Tibial nerve (tissue), 4 donors: ENCODE data around the gene HS2ST1. TPM values are rescaled to one million over a fixed set of nuclear protein-coding genes. Genes with fewer than 3 reads are reported as not detected.
A peak's percentile ranks its signal among the peaks of the same experiment; 100 is the strongest.

Source experiments
- DNase-seq, 2 donors: peaks; one replicate each; pipeline ENCODE4 v3.0.0-alpha.2; 2019; ENCODE audit warnings: low spot score in 2 of 2
- H3K27ac ChIP-seq, 4 donors: fragments of 200-600 bp; sonication (generic) in 3 of 4; one replicate each; pipeline ENCODE4 v1.5.1; 2017 to 2019; ENCODE audit warnings: mild to moderate bottlenecking in 1 of 4
- H3K27me3 ChIP-seq, 2 donors: fragments of 200-600 bp; sonication (generic) in 1 of 2; one replicate each; pipeline versions ENCODE4 v1.5.1 to v1.6.0; 2017 to 2019
- H3K36me3 ChIP-seq, 3 donors: fragments of 200-600 bp; sonication (generic); one replicate each; pipeline ENCODE4 v1.5.1; 2018 to 2019
- H3K4me1 ChIP-seq, 4 donors: fragments of 200-600 bp; sonication (generic) in 3 of 4; one replicate each; pipeline ENCODE4 v1.5.1; 2017 to 2019
- H3K4me3 ChIP-seq, 4 donors: fragments of 200-600 bp; sonication (generic) in 3 of 4; one replicate each; pipeline ENCODE4 v1.5.1; 2017 to 2019; ENCODE audit warnings: mild to moderate bottlenecking in 1 of 4, moderate library complexity in 1 of 4
- H3K9me3 ChIP-seq, 4 donors: fragments of 200-600 bp; sonication (generic) in 3 of 4; one replicate each; pipeline ENCODE4 v1.5.1; 2017 to 2019
- CTCF ChIP-seq, 5 experiments: fragments of 200-600 bp in 3 of 5; fragments of 450-650 bp in 2 of 5; sonication (generic) in 3 of 5; IDR thresholded peaks; one replicate each; pipeline ENCODE4 v1.5.1; 2016 to 2019; ENCODE audit warnings: antibody characterized with exemption in 5 of 5, mild to moderate bottlenecking in 3 of 5, moderate library complexity in 2 of 5
- EP300 ChIP-seq, 2 donors: sonication (generic); formaldehyde crosslinking; IDR thresholded peaks; one replicate each; pipeline ENCODE4 v1.6.1; 2017; ENCODE audit warnings: antibody characterized with exemption in 2 of 2, mild to moderate bottlenecking in 1 of 2
- POLR2A ChIP-seq, 2 donors: fragments of 450-650 bp; IDR thresholded peaks; one replicate each; pipeline ENCODE4 v1.6.1; 2017; ENCODE audit warnings: antibody characterized with exemption in 2 of 2, mild to moderate bottlenecking in 2 of 2, moderate library complexity in 2 of 2
- WGBS, 2 donors: methylation state at CpG; one replicate each; pipeline ENCODE4 v1.1.5; 2018; 5-methylcytosine and 5-hydroxymethylcytosine counted together
- total RNA-seq, 4 donors: library from RNA; depleted of rRNA; stranded (reverse); fragments of >200 nt; gene quantifications; one replicate each; pipeline ENCODE4 v1.1.0, GENCODE V29; 2016

The HS2ST1 gene
- total RNA-seq, 4 donors from 2014 or later, result 10.3 to 12.9 (median 11.2) TPM

GRCh38 chr1:87111659-87112371 lies 197.4 kb downstream of the HS2ST1 start:
- TF ChIP-seq EP300 (IDR thresholded peaks at IDR 0.05) (no peak), POLR2A (IDR thresholded peaks at IDR 0.05) (no peak), CTCF (IDR thresholded peaks at IDR 0.05) (no peak)
- H3K4me3 ChIP-seq, result no peak overlapping the region
- DNase-seq, result no peak
- peak overlapping the region in 1 of 4 donors; percentile 6 for H3K27ac ChIP-seq
- no peaks in the 10 kb centered on the region for H3K27me3 ChIP-seq
- H3K4me1 ChIP-seq, result peaks cover 0 to 14% (median 3%) of the 10 kb centered on the region in 4 donors
- no peaks in the 10 kb centered on the region for H3K36me3 ChIP-seq
- 65 to 66% methylated on average over 5 of the region's 5 CpGs for WGBS, 2 donors
- no peaks in the 10 kb centered on the region for H3K9me3 ChIP-seq

GRCh38 chr1:87113313-87113712 lies 198.9 kb downstream of the HS2ST1 start:
- no peaks in the 10 kb centered on the region for H3K36me3 ChIP-seq
- no peaks in the 10 kb centered on the region for H3K9me3 ChIP-seq
- DNase-seq, result peak; percentile 35 to 71
- H3K4me3 ChIP-seq, result no peak overlapping the region
- H3K27me3 ChIP-seq, result no peaks in the 10 kb centered on the region
- TF ChIP-seq POLR2A (IDR thresholded peaks at IDR 0.05) (no peak), EP300 (IDR thresholded peaks at IDR 0.05) (peak in 1 of 2 donors; percentile 15)
- peaks cover 0 to 14% (median 3%) of the 10 kb centered on the region in 4 donors for H3K4me1 ChIP-seq
- H3K27ac ChIP-seq, result peak overlapping the region in 1 of 4 donors; percentile 3
- WGBS, 2 donors, result 65 to 74% methylated on average over 5 of the region's 5 CpGs

- WGBS, 2 donors, result 48 to 56% methylated on average over 3 of the region's 3 CpGs
- Histone ChIP-seq H3K27ac (peak overlapping the region in 1 of 4 donors; percentile 19), H3K27me3 (no peaks in the 10 kb centered on the region), H3K36me3 (no peaks in the 10 kb centered on the region), H3K4me3 (no peak overlapping the region), H3K4me1 (peaks cover 0 to 23% (median 3%) of the 10 kb centered on the region in 4 donors), H3K9me3 (no peaks in the 10 kb centered on the region)
- peak; percentile 55 to 71 for DNase-seq
- no peak for TF ChIP-seq EP300 (IDR thresholded peaks at IDR 0.05)
- TF ChIP-seq POLR2A (IDR thresholded peaks at IDR 0.05), result no peak
- no peak for TF ChIP-seq CTCF (IDR thresholded peaks at IDR 0.05)
Measured at GRCh38 chr1:87115317-87115890, 201.0 kb downstream of the HS2ST1 start.

- H3K27me3 ChIP-seq, result no peaks in the 10 kb centered on the region
- H3K9me3 ChIP-seq, result no peaks in the 10 kb centered on the region
- no peaks in the 10 kb centered on the region for H3K36me3 ChIP-seq
- no peak for DNase-seq
- H3K4me1 ChIP-seq, result peaks cover 0 to 23% (median 3%) of the 10 kb centered on the region in 4 donors
- WGBS, 2 donors, result 87 to 91% methylated on average over 3 of the region's 3 CpGs
- no peak overlapping the region for H3K4me3 ChIP-seq
- TF ChIP-seq EP300 (IDR thresholded peaks at IDR 0.05) (no peak), CTCF (IDR thresholded peaks at IDR 0.05) (no peak), POLR2A (IDR thresholded peaks at IDR 0.05) (no peak)
- H3K27ac ChIP-seq, result no peak overlapping the region
Measured at GRCh38 chr1:87115891-87116290, 201.5 kb downstream of the HS2ST1 start.

- Histone ChIP-seq H3K36me3 (no peaks in the 10 kb centered on the region), H3K4me3 (no peak overlapping the region), H3K4me1 (peaks cover 0 to 29% (median 3%) of the 10 kb centered on the region in 4 donors), H3K27me3 (no peaks in the 10 kb centered on the region), H3K27ac (no peak overlapping the region), H3K9me3 (no peaks in the 10 kb centered on the region)
- WGBS, 2 donors, result 77 to 84% methylated on average over 7 of the region's 7 CpGs
- no peak for DNase-seq
- TF ChIP-seq EP300 (IDR thresholded peaks at IDR 0.05) (no peak), POLR2A (IDR thresholded peaks at IDR 0.05) (no peak), CTCF (IDR thresholded peaks at IDR 0.05) (no peak)
Measured at GRCh38 chr1:87117761-87118368, 203.4 kb downstream of the HS2ST1 start.
